Loucy (cell line): Measurements from ENCODE around the gene CCDC182.

Experiments
- CTCF ChIP-seq: fragments of 200-600 bp; sonication (generic); conservative IDR thresholded peaks from 2 replicates; pipeline ENCODE4 v1.5.1; 2014; ENCODE audit warnings: mild to moderate bottlenecking, antibody characterized with exemption, low read length
- EZH2phosphoT487 ChIP-seq: fragments of 200-600 bp; IDR thresholded peaks from 2 replicates; pipeline ENCODE4 v1.6.1; 2018; ENCODE audit warnings: antibody characterized with exemption, mild to moderate bottlenecking, moderate library complexity, borderline replicate concordance

GRCh38 chr17:57766318-57766943, 21.3 kb upstream of the CCDC182 start:
- no peak for TF ChIP-seq CTCF
- no peak for TF ChIP-seq EZH2phosphoT487
